Ovary (tissue), 3 donors: ENCODE measurements around the gene TOPBP1.

Source experiments
- CTCF ChIP-seq, 3 donors: fragments of 450-650 bp in 2 of 3; fragments of 200-600 bp in 1 of 3; IDR thresholded peaks; one replicate each; pipeline versions ENCODE4 v1.5.1 to v1.8.0; 2016 to 2022; ENCODE audit warnings: antibody characterized with exemption in 3 of 3, mild to moderate bottlenecking in 1 of 3
- EP300 ChIP-seq: sonication (generic); formaldehyde crosslinking; IDR thresholded peaks from one replicate; pipeline ENCODE4 v1.6.1; 2017; ENCODE audit warnings: antibody characterized with exemption
- POLR2A ChIP-seq: fragments of 450-650 bp; IDR thresholded peaks from one replicate; pipeline ENCODE4 v1.6.1; 2017; ENCODE audit warnings: antibody characterized with exemption, mild to moderate bottlenecking, moderate library complexity
- donor health status: DM: no; HTN: no; CAD: no.

DNA sequence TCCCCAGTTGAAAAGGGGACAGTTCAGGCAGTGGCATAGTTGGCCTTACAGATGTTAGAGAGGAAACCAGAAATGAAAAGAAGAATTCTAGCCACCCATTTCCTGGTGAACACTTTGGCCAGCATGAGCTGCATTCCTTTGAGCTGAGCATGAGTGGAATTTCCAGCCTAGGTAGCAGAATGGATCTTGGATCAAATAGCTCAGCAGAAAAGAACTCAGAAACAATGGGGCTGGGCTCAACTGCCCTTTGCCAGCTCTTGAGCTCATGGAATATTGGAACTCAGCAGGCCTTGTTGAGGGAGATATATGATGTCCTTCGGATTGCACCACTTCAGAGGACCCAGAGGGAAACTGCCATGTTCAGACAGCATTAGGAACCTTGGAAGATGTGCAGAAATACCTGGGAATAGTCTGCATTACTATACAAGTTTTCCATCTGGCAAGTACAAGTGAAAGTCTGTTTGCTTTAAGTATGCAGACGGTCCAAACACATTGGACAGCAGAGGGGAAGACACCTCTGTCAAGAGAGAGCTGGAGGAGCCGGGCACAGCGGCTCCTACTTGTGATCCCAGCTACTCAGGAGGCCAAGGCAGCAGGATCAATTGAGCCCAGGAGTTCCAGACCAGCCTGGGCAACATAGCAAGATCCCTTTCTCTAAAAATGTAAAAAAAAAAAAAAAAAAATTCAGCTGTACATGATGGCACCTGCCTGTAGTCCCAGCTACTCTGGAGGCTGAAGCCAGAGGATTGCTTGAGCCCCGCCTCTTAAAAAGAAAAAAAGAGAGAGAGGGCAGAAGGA is 91.4 kb downstream of the TOPBP1 start:
- TF ChIP-seq CTCF (IDR thresholded peaks at IDR 0.05): no peak
- TF ChIP-seq POLR2A: no peak
- no peak for TF ChIP-seq EP300
